GM23338 (cell line): ENCODE data around the gene AFAP1L1. TPM values are rescaled to one million over a fixed set of nuclear protein-coding genes. Genes with fewer than 3 reads are reported as not detected.

ENCODE experiments used
- ATAC-seq: fragments of 200-7000 bp; cut with Tn5 transposase; 3 replicates; pipeline ENCODE4 v1.9.1; 2020
- DNase-seq: peaks from one replicate; pipeline ENCODE4 v3.0.0-alpha.2; 2015; ENCODE audit warnings: low spot score
- H2AFZ ChIP-seq: fragments of 200-600 bp; sonication (generic); 2 replicates; pipeline ENCODE4 v1.8.0; 2016; ENCODE audit warnings: antibody characterized with exemption, mild to moderate bottlenecking, moderate library complexity
- H3F3A ChIP-seq: fragments of 200-600 bp; sonication (generic); replicated peaks from 2 replicates; pipeline ENCODE4 v1.8.0; 2017; ENCODE audit warnings: antibody characterized with exemption, mixed run types, low read depth
- H3K27ac ChIP-seq: fragments of 200-600 bp; sonication (generic); 2 replicates; pipeline ENCODE4 v1.6.1; 2016; ENCODE audit warnings: low read depth
- H3K27me3 ChIP-seq: fragments of 200-600 bp; sonication (generic); 2 replicates; pipeline ENCODE4 v1.8.0; 2016; ENCODE audit warnings: mild to moderate bottlenecking, mixed run types, moderate library complexity; ENCODE audit not compliant: insufficient read depth
- H3K36me3 ChIP-seq: fragments of 200-600 bp; sonication (generic); 2 replicates; pipeline ENCODE4 v1.8.0; 2016; ENCODE audit warnings: mild to moderate bottlenecking; ENCODE audit not compliant: insufficient read depth
- H3K4me1 ChIP-seq: fragments of 200-600 bp; sonication (generic); 2 replicates; pipeline ENCODE4 v1.8.0; 2016; ENCODE audit warnings: mild to moderate bottlenecking, moderate library complexity; ENCODE audit not compliant: insufficient read depth
- H3K4me2 ChIP-seq: fragments of 200-600 bp; sonication (generic); 2 replicates; pipeline ENCODE4 v1.7.1; 2017; ENCODE audit warnings: mixed run types
- H3K4me3 ChIP-seq: fragments of 200-600 bp; sonication (generic); 2 replicates; pipeline ENCODE4 v1.6.1; 2016; ENCODE audit warnings: mixed run types
- H3K79me2 ChIP-seq: fragments of 200-600 bp; sonication (generic); replicated peaks from 2 replicates; pipeline ENCODE4 v1.8.0; 2017; ENCODE audit warnings: mild to moderate bottlenecking; ENCODE audit not compliant: insufficient read depth
- H3K9me2 ChIP-seq: fragments of 200-600 bp; sonication (generic); 2 replicates; pipeline ENCODE4 v1.8.0; 2017; ENCODE audit not compliant: insufficient read depth
- H4K20me1 ChIP-seq: fragments of 200-600 bp; sonication (generic); replicated peaks from 2 replicates; pipeline ENCODE4 v1.8.0; 2017; ENCODE audit warnings: mild to moderate bottlenecking; ENCODE audit not compliant: insufficient read depth
- H3K27ac Mint-ChIP-seq: 2 replicates; pipeline ENCODE4 v1.8.0; 2020; ENCODE audit warnings: inconsistent platforms, mild to moderate bottlenecking, moderate library complexity, mixed read lengths
- H3K27me3 Mint-ChIP-seq: 3 replicates; pipeline ENCODE4 v1.8.0; 2022; ENCODE audit warnings: low read depth, mild to moderate bottlenecking, moderate library complexity, mixed read lengths, inconsistent platforms; ENCODE audit not compliant: insufficient read depth, poor library complexity
- H3K36me3 Mint-ChIP-seq: 3 replicates; pipeline ENCODE4 v1.8.0; 2021; ENCODE audit warnings: low read depth, mild to moderate bottlenecking, inconsistent platforms, moderate library complexity, mixed read lengths
- H3K4me1 Mint-ChIP-seq: 3 replicates; pipeline ENCODE4 v1.8.0; 2020; ENCODE audit warnings: mild to moderate bottlenecking, inconsistent platforms, mixed read lengths
- H3K4me3 Mint-ChIP-seq: 3 replicates; pipeline ENCODE4 v1.8.0; 2021; ENCODE audit warnings: moderate library complexity, mild to moderate bottlenecking, inconsistent platforms, mixed read lengths
- H3K9me3 Mint-ChIP-seq: 3 replicates; pipeline ENCODE4 v1.8.0; 2020; ENCODE audit warnings: moderate library complexity, mild to moderate bottlenecking, inconsistent platforms, mixed read lengths
- CREB1 ChIP-seq: fragments of 250-450 bp; sonication (Bioruptor Pico); IDR thresholded peaks from 2 replicates; pipeline ENCODE4 v1.5.0; 2020; ENCODE audit warnings: low read depth, mild to moderate bottlenecking, moderate library complexity
- CTCF ChIP-seq, 2 experiments: fragments of 200-600 bp in 1 of 2; sonication (generic) in 1 of 2; conservative IDR thresholded peaks; 2 replicates each; pipeline versions ENCODE4 v1.5.1 to v1.6.1; 2016 to 2017; ENCODE audit warnings: antibody characterized with exemption in 2 of 2, low read depth in 2 of 2, mild to moderate bottlenecking in 2 of 2, moderate library complexity in 1 of 2
- ETS1 ChIP-seq: IDR thresholded peaks from 2 replicates; pipeline ENCODE4 v1.6.1; 2016; ENCODE audit warnings: antibody characterized with exemption
- EZH2 ChIP-seq: fragments of 200-600 bp; sonication (generic); IDR thresholded peaks from one replicate; pipeline ENCODE4 v1.8.0; 2017; ENCODE audit warnings: antibody characterized with exemption, mild to moderate bottlenecking, low read depth; ENCODE audit not compliant: unreplicated experiment
- EZH2phosphoT487 ChIP-seq: fragments of 200-600 bp; sonication (generic); IDR thresholded peaks from one replicate; pipeline ENCODE4 v1.8.1; 2018; ENCODE audit warnings: antibody characterized with exemption; ENCODE audit not compliant: unreplicated experiment
- JUNB ChIP-seq: IDR thresholded peaks from one replicate; pipeline ENCODE4 v1.6.1; 2016; ENCODE audit warnings: antibody characterized with exemption; ENCODE audit not compliant: unreplicated experiment
- NANOG ChIP-seq: IDR thresholded peaks from 2 replicates; pipeline ENCODE4 v1.6.1; 2016; ENCODE audit warnings: antibody characterized with exemption, borderline replicate concordance
- REST ChIP-seq: IDR thresholded peaks from one replicate; pipeline ENCODE4 v1.6.1; 2018; ENCODE audit warnings: antibody characterized with exemption; ENCODE audit not compliant: unreplicated experiment
- ZNF331 ChIP-seq: fragments of 250-450 bp; sonication (Bioruptor Pico); IDR thresholded peaks from 2 replicates; pipeline ENCODE4 v1.5.0; 2020; ENCODE audit warnings: low read depth, mild to moderate bottlenecking, moderate library complexity
- polyA plus RNA-seq: library from polyadenylated mRNA; unstranded; fragments of >200 nt; fragmentation: Nextera tagmentation; extraction: Ambion mirVana; gene quantifications from 2 replicates; pipeline ENCODE4 v1.2.1, GENCODE V29; 2016
- total RNA-seq: library from RNA; depleted of rRNA; stranded (reverse); fragments of >200 nt; shearing (Covaris generic); gene quantifications from 2 replicates; pipeline ENCODE4 v1.2.3, GENCODE V29; 2014

AFAP1L1 gene
- total and polyA plus RNA-seq, 2 experiments from 2014 or later, result 3.2 to 5.7 TPM

- Mint-ChIP-seq H3K4me3 (no peak overlapping the region), H3K4me1 (peaks cover 13% of the 10 kb centered on the region), H3K36me3 (no peaks in the 10 kb centered on the region; the same call in 2 of the 3 replicates), H3K9me3 (no peaks in the 10 kb centered on the region), H3K27ac (no peak overlapping the region), H3K27me3 (peaks cover 4% of the 10 kb centered on the region)
- no peak overlapping the region for H3K4me2 ChIP-seq
- no peak overlapping the region for H3K4me3 ChIP-seq
- peak; percentile 16 for ATAC-seq
- no peaks in the 10 kb centered on the region for H3K79me2 ChIP-seq
- H3K9me2 ChIP-seq, result no peaks in the 10 kb centered on the region
- no peak for DNase-seq
- no peaks in the 10 kb centered on the region for H3F3A ChIP-seq
- no peak overlapping the region for H2AFZ ChIP-seq
- H3K27me3 ChIP-seq, result no peaks in the 10 kb centered on the region
- H3K4me1 ChIP-seq, result no peaks in the 10 kb centered on the region
- no peak for TF ChIP-seq CTCF (conservative IDR thresholded peaks at IDR 0.05; ENCODE audit: low read depth in 2 of 2)
- no peak for TF ChIP-seq CREB1 (CRISPR knock-in tag)
- TF ChIP-seq EZH2phosphoT487, result no peak
- no peak for TF ChIP-seq REST
- no peak for TF ChIP-seq NANOG
- TF ChIP-seq EZH2, result no peak
- no peak overlapping the region for H3K27ac ChIP-seq
- H4K20me1 ChIP-seq, result no peaks in the 10 kb centered on the region
- no peaks in the 10 kb centered on the region for H3K36me3 ChIP-seq
Measured at GRCh38 chr5:149380466-149381121, 108.9 kb downstream of the AFAP1L1 start.

- ATAC-seq, result no peak; the same call in 2 of the 3 replicates
- Histone ChIP-seq H3K4me2 (no peak overlapping the region), H3K36me3 (no peaks in the 10 kb centered on the region), H3K9me2 (no peaks in the 10 kb centered on the region), H3K79me2 (no peaks in the 10 kb centered on the region), H3K27me3 (no peaks in the 10 kb centered on the region), H3F3A (no peaks in the 10 kb centered on the region), H4K20me1 (no peaks in the 10 kb centered on the region), H2AFZ (peak overlapping the region; percentile 78; the same call in 1 of the 2 replicates), H3K4me1 (no peaks in the 10 kb centered on the region), H3K27ac (no peak overlapping the region), H3K4me3 (no peak overlapping the region)
- H3K4me3 Mint-ChIP-seq, result no peak overlapping the region
- H3K4me1 Mint-ChIP-seq, result peaks cover 13% of the 10 kb centered on the region
- no peaks in the 10 kb centered on the region; the same call in 2 of the 3 replicates for H3K36me3 Mint-ChIP-seq
- H3K27ac Mint-ChIP-seq, result no peak overlapping the region
- peaks cover 9% of the 10 kb centered on the region for H3K27me3 Mint-ChIP-seq
- DNase-seq, result no peak
- no peaks in the 10 kb centered on the region for H3K9me3 Mint-ChIP-seq
- TF ChIP-seq ZNF331 (CRISPR knock-in tag) (no peak), ETS1 (no peak), JUNB (no peak)
Measured at GRCh38 chr5:149381261-149381985, 109.8 kb downstream of the AFAP1L1 start.
